HFF-Myc (cell line): ENCODE data around the gene LRIT2.

Experiments
- DNase-seq: peaks from one replicate; pipeline ENCODE4 v3.0.0-alpha.2; 2011; ENCODE audit warnings: low read depth; ENCODE audit errors: extremely low read depth
- H3K4me3 ChIP-seq: replicated peaks from 2 replicates; pipeline ENCODE4 v1.5.1; 2011; ENCODE audit warnings: low read depth, mild to moderate bottlenecking, control low read depth, low read length
- TF ChIP-seq, protein P1 (sequence below): IDR thresholded peaks from 2 replicates; pipeline ENCODE4 v1.5.1; 2012; ENCODE audit warnings: mild to moderate bottlenecking, low read depth, low read length, control low read depth; ENCODE audit errors: missing control alignments

Gene LRIT2

DNA sequence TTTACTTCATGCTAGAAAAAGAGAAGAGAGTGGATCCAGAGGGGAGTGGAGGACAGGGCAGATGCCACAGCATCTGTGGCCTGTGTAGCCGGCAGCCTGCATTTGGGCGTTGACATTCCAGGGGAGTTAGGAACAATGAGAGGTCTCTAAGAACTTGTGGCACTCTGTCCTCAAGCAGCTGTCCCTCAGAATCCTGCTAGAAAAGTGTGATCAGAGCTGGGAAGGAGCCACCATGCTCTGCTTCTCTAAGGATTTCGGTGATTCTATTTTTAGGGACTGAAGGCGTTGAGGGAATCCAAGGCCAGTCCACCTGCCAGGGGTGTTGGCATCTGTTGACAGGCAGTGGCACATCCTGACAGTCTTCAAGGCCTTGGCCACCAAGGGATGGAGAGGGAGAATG lies 7.6 kb downstream of the LRIT2 start:
- no peak for DNase-seq
- TF ChIP-seq, protein P1, sequence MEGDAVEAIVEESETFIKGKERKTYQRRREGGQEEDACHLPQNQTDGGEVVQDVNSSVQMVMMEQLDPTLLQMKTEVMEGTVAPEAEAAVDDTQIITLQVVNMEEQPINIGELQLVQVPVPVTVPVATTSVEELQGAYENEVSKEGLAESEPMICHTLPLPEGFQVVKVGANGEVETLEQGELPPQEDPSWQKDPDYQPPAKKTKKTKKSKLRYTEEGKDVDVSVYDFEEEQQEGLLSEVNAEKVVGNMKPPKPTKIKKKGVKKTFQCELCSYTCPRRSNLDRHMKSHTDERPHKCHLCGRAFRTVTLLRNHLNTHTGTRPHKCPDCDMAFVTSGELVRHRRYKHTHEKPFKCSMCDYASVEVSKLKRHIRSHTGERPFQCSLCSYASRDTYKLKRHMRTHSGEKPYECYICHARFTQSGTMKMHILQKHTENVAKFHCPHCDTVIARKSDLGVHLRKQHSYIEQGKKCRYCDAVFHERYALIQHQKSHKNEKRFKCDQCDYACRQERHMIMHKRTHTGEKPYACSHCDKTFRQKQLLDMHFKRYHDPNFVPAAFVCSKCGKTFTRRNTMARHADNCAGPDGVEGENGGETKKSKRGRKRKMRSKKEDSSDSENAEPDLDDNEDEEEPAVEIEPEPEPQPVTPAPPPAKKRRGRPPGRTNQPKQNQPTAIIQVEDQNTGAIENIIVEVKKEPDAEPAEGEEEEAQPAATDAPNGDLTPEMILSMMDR: no peak
- no peak overlapping the region for H3K4me3 ChIP-seq

DNA sequence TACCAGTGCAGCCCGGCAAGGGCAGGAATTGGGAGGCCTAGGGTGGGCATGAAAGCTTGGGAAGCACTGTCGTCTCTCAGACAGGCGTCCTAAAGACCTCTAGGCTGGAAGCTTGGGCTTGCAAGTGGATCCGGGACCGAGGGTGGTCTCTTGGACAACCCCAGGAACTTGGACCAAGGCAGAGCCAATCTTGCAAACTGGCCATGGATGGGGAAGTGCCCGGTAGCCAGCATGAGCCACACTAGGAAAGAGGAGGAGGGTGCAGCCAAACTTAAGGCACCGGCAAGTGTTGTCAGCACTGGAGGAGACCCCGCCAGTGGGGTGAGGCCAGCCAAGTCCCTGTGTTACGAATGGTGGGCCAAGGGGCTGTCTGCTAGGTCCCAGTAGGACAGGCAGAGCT lies 8.5 kb downstream of the LRIT2 start:
- no peak overlapping the region for H3K4me3 ChIP-seq
- no peak for DNase-seq
- TF ChIP-seq, protein P1: no peak

DNA sequence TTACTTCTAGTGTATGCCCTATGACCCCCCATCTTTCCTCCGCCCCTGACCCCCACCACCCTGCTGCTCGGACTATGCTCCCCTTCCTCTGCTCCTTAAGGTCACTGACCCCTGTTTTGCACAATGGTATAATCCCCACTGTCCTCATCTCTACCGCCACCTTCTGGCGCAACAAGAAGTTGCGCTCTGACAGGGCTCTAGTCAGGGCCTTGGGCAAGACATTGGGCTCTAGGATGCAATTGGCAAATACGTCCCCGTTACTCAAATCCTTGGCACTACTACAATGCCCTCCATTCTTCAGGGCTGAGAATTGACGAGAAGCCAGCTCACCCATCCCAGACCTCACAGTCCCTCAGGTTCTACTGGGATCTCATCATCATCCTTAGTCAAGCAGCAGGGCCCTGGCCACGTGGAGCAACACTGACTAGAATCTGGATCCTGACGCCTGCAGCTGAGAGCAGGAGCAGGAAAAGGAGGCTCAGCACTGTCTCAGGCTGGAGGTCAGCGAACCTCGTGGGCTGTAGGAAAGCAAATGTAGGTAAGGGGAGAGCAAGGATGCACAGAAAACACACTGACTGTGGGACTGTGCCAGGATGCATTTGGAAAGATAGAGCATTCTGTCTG lies 10.6 kb downstream of the LRIT2 start:
- TF ChIP-seq, protein P1: peak; percentile 47
- no peak for DNase-seq

DNA sequence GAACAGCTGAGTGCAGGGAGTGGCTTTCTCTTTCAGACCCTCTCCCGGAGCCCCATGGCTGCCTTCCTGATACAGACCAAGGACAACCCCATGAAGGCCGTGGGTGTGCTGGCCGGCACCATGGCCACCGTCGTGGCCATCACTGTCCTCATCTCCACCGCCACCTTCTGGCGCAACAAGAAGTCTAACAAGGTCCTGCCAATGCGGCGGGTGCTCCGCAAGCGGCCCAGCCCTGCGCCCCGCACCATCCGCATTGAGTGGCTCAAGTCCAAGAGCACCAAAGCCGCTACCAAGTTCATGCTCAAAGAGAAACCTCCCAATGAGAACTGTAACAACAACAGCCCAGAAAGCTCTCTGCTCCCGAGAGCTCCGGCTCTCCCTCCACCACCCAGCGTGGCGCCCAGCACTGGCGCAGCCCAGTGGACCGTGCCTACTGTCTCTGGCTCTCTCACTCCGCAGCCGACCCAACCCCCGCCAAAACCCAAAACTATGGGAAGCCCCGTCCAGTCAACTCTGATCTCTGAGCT lies 11.2 kb downstream of the LRIT2 start:
- TF ChIP-seq, protein P1: no peak
- no peak for DNase-seq
- no peak overlapping the region for H3K4me3 ChIP-seq

More for the DNA sequence above, 10.6 kb downstream of the LRIT2 start:
- H3K4me3 ChIP-seq: no peak overlapping the region

DNA sequence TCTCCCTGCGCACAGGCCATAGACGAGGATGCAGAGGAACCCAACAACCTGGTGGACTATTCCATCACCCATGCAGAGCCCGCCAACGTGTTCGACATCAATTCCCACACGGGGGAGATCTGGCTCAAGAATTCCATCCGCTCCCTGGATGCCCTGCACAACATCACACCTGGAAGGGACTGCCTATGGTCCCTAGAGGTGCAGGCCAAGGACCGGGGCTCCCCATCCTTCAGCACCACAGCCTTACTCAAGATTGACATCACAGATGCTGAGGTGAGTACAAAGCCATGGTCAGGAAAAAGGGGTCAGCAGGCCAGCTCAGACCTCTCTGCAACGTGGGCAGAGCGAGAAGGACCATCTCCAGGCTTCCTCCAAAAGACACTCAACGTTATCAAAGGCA lies 12.3 kb downstream of the LRIT2 start:
- no peak overlapping the region for H3K4me3 ChIP-seq
- DNase-seq: no peak
- TF ChIP-seq, protein P1: no peak

DNA sequence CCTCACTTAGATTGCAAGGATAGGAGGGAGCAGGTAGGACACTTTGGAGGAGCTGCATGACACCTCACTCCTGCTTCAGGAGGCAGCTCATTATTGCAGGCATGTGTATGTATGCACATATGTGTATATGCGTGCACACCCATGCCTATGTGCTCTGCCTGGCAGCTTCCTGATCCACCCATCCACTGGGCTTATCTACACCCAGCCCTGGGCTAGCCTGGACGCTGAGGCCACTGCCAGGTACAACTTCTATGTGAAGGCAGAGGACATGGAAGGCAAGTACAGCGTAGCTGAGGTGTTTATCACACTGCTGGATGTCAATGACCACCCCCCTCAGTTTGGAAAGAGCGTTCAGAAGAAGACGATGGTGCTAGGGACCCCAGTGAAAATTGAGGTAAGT lies 13.3 kb downstream of the LRIT2 start:
- TF ChIP-seq, protein P1: no peak
- DNase-seq: no peak
- H3K4me3 ChIP-seq: no peak overlapping the region

DNA sequence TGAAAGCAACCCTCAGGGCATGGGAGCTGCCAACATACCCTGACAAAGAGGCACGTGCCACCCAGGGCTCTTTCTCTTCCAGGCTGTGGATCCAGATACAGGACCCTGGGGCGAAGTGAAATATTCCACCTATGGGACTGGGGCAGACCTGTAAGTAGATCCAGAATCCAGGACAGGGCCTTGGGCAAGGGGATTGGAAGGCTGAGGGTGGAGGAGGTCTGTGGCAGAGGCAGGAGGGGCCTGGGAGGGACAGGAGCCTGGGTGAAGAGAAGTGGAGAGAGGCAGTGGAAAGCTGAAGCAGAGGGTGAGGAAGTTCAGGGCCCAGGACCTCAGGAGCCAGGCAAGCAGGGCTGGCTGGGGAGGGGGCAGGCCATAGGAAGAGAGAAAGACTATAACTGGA lies 13.8 kb downstream of the LRIT2 start:
- no peak for DNase-seq
- no peak overlapping the region for H3K4me3 ChIP-seq
- TF ChIP-seq, protein P1: no peak
